Measurements from ENCODE around the gene SLCO1B3.

GRCh38 chr12:20868277-20868676, 57.8 kb downstream of the SLCO1B3 start:
- TF ChIP-seq ZNF143 (CRISPR knock-in tag; IDR thresholded peaks at IDR 0.05) (no peak), POLR2A (conservative IDR thresholded peaks at IDR 0.05) (no peak), HNRNPLL (IDR thresholded peaks at IDR 0.05; ENCODE audit: low read depth, low read length, poor library complexity, severe bottlenecking) (no peak), EZH2 (IDR thresholded peaks at IDR 0.05; ENCODE audit: borderline replicate concordance, low read depth, low read length) (no peak), HMGXB4 (CRISPR knock-in tag; IDR thresholded peaks at IDR 0.05) (no peak), SMARCC2 (IDR thresholded peaks at IDR 0.05; ENCODE audit: low read depth) (no peak), CTCF (IDR thresholded peaks at IDR 0.05 in 2 of 3, conservative IDR thresholded peaks at IDR 0.05 in 1 of 3; ENCODE audit: insufficient read depth in 2 of 3, low read depth in 1 of 3, low read length in 3 of 3) (no peak), ADNP (tag; IDR thresholded peaks at IDR 0.05) (no peak), MCM3 (IDR thresholded peaks at IDR 0.05) (no peak), GABPA (tag; conservative IDR thresholded peaks at IDR 0.05; ENCODE audit: low read depth) (no peak), ZFP36 (IDR thresholded peaks at IDR 0.05; ENCODE audit: low read depth, low read length, partially characterized antibody) (no peak)
